ENCODE results near the gene FAM3B.
A peak's percentile ranks its signal among the peaks of the same experiment; 100 is the strongest.

FAM3B gene

GRCh38 chr21:41289431-41289830 is 27.2 kb upstream of the FAM3B start:
- Histone ChIP-seq H3K27ac (ENCODE audit: low read depth, low read length) (no peak overlapping the region), H3K27me3 (ENCODE audit: insufficient read depth, low read length) (no peaks in the 10 kb centered on the region), H3K4me1 (ENCODE audit: control insufficient read depth in 1 of 2, insufficient read depth in 2 of 2, low read length in 2 of 2) (no peaks in the 10 kb centered on the region), H2AFZ (ENCODE audit: insufficient read depth, low read length, poor library complexity) (no peak overlapping the region), H4K12ac (ENCODE audit: low read depth, low read length) (no peak overlapping the region), H3K79me1 (ENCODE audit: low read length) (no peaks in the 10 kb centered on the region), H3K79me2 (ENCODE audit: control insufficient read depth, insufficient read depth, low read length, poor library complexity) (no peaks in the 10 kb centered on the region), H3K9me3 (ENCODE audit: insufficient read depth, low read depth, low read length) (peaks cover 3% of the 10 kb centered on the region), H3K9ac (ENCODE audit: low read length) (no peak overlapping the region), H3K4me3 (ENCODE audit: low read depth, low read length) (no peak overlapping the region), H3K4me2 (ENCODE audit: low read length) (no peak overlapping the region), H2AK5ac (ENCODE audit: low read length) (no peak overlapping the region), H3K23ac (ENCODE audit: low read length) (no peak overlapping the region), H2BK120ac (ENCODE audit: insufficient read depth, low read length, poor library complexity) (no peak overlapping the region), H2BK5ac (ENCODE audit: low read depth, low read length, poor library complexity) (no peak overlapping the region), H3K14ac (ENCODE audit: low read length) (no peak overlapping the region), H2BK12ac (ENCODE audit: low read length) (no peak overlapping the region), H3K4ac (ENCODE audit: low read depth, low read length) (no peak overlapping the region), H3K36me3 (ENCODE audit: control insufficient read depth in 1 of 2, insufficient read depth in 2 of 2, low read length in 2 of 2) (no peaks in the 10 kb centered on the region), H3K18ac (ENCODE audit: low read length) (no peak overlapping the region), H4K8ac (ENCODE audit: low read depth, low read length) (no peak overlapping the region), H4K91ac (ENCODE audit: low read depth, low read length) (no peak overlapping the region)
- no CpG with 5 or more reads among the region's 13 CpGs for WGBS (ENCODE audit: extremely low coverage, insufficient coverage, insufficient read length)
- DNase-seq: peak; percentile 35 to 71

GRCh38 chr21:41290106-41290799 is 26.3 kb upstream of the FAM3B start:
- Histone ChIP-seq H2AK5ac (ENCODE audit: low read length) (no peak overlapping the region), H3K27ac (ENCODE audit: low read depth, low read length) (no peak overlapping the region), H4K12ac (ENCODE audit: low read depth, low read length) (no peak overlapping the region), H2BK5ac (ENCODE audit: low read depth, low read length, poor library complexity) (no peak overlapping the region), H3K4ac (ENCODE audit: low read depth, low read length) (no peak overlapping the region), H3K79me2 (ENCODE audit: control insufficient read depth, insufficient read depth, low read length, poor library complexity) (no peaks in the 10 kb centered on the region), H3K36me3 (ENCODE audit: control insufficient read depth in 1 of 2, insufficient read depth in 2 of 2, low read length in 2 of 2) (no peaks in the 10 kb centered on the region), H3K79me1 (ENCODE audit: low read length) (no peaks in the 10 kb centered on the region), H3K4me1 (ENCODE audit: control insufficient read depth in 1 of 2, insufficient read depth in 2 of 2, low read length in 2 of 2) (no peaks in the 10 kb centered on the region), H4K91ac (ENCODE audit: low read depth, low read length) (no peak overlapping the region), H3K23ac (ENCODE audit: low read length) (no peak overlapping the region), H3K4me2 (ENCODE audit: low read length) (no peak overlapping the region), H2BK12ac (ENCODE audit: low read length) (no peak overlapping the region), H3K4me3 (ENCODE audit: low read depth, low read length) (no peak overlapping the region), H4K8ac (ENCODE audit: low read depth, low read length) (no peak overlapping the region), H2AFZ (ENCODE audit: insufficient read depth, low read length, poor library complexity) (no peak overlapping the region), H3K9ac (ENCODE audit: low read length) (no peak overlapping the region), H2BK120ac (ENCODE audit: insufficient read depth, low read length, poor library complexity) (no peak overlapping the region), H3K27me3 (ENCODE audit: insufficient read depth, low read length) (no peaks in the 10 kb centered on the region), H3K9me3 (ENCODE audit: insufficient read depth, low read depth, low read length) (peaks cover 3% of the 10 kb centered on the region), H3K18ac (ENCODE audit: low read length) (no peak overlapping the region), H3K14ac (ENCODE audit: low read length) (no peak overlapping the region)
- DNase-seq: no peak
- WGBS (ENCODE audit: extremely low coverage, insufficient coverage, insufficient read length): no CpG with 5 or more reads among the region's 24 CpGs

- Histone ChIP-seq H3K4me3 (ENCODE audit: low read depth, low read length) (no peak overlapping the region), H3K4me2 (ENCODE audit: low read length) (no peak overlapping the region), H3K14ac (ENCODE audit: low read length) (no peak overlapping the region), H2AK5ac (ENCODE audit: low read length) (no peak overlapping the region), H3K4me1 (ENCODE audit: control insufficient read depth in 1 of 2, insufficient read depth in 2 of 2, low read length in 2 of 2) (no peaks in the 10 kb centered on the region), H3K27ac (ENCODE audit: low read depth, low read length) (no peak overlapping the region), H3K79me1 (ENCODE audit: low read length) (no peaks in the 10 kb centered on the region), H4K12ac (ENCODE audit: low read depth, low read length) (no peak overlapping the region), H3K27me3 (ENCODE audit: insufficient read depth, low read length) (no peaks in the 10 kb centered on the region), H3K9ac (ENCODE audit: low read length) (no peak overlapping the region), H2AFZ (ENCODE audit: insufficient read depth, low read length, poor library complexity) (no peak overlapping the region), H3K23ac (ENCODE audit: low read length) (no peak overlapping the region), H4K8ac (ENCODE audit: low read depth, low read length) (no peak overlapping the region), H3K4ac (ENCODE audit: low read depth, low read length) (no peak overlapping the region), H3K18ac (ENCODE audit: low read length) (no peak overlapping the region), H2BK12ac (ENCODE audit: low read length) (no peak overlapping the region), H3K9me3 (ENCODE audit: insufficient read depth, low read depth, low read length) (peaks cover 3% of the 10 kb centered on the region), H2BK5ac (ENCODE audit: low read depth, low read length, poor library complexity) (no peak overlapping the region), H3K79me2 (ENCODE audit: control insufficient read depth, insufficient read depth, low read length, poor library complexity) (no peaks in the 10 kb centered on the region), H3K36me3 (ENCODE audit: control insufficient read depth in 1 of 2, insufficient read depth in 2 of 2, low read length in 2 of 2) (no peaks in the 10 kb centered on the region), H4K91ac (ENCODE audit: low read depth, low read length) (no peak overlapping the region), H2BK120ac (ENCODE audit: insufficient read depth, low read length, poor library complexity) (no peak overlapping the region)
- WGBS (ENCODE audit: extremely low coverage, insufficient coverage, insufficient read length): no CpG with 5 or more reads among the region's 1 CpG
- DNase-seq: no peak
Measured at GRCh38 chr21:41294548-41295231, 21.9 kb upstream of the FAM3B start.

GRCh38 chr21:41295721-41296254 is 20.8 kb upstream of the FAM3B start:
- no peak overlapping the region for H4K8ac ChIP-seq (ENCODE audit: low read depth, low read length)

More at GRCh38 chr21:41295721-41296254, 20.8 kb upstream of the FAM3B start:
- Histone ChIP-seq H2AK5ac (ENCODE audit: low read length) (no peak overlapping the region), H4K12ac (ENCODE audit: low read depth, low read length) (no peak overlapping the region), H3K4me3 (ENCODE audit: low read depth, low read length) (no peak overlapping the region), H2BK12ac (ENCODE audit: low read length) (no peak overlapping the region), H3K14ac (ENCODE audit: low read length) (no peak overlapping the region), H3K23ac (ENCODE audit: low read length) (no peak overlapping the region), H3K4me1 (ENCODE audit: control insufficient read depth in 1 of 2, insufficient read depth in 2 of 2, low read length in 2 of 2) (no peaks in the 10 kb centered on the region), H2BK120ac (ENCODE audit: insufficient read depth, low read length, poor library complexity) (no peak overlapping the region), H2BK5ac (ENCODE audit: low read depth, low read length, poor library complexity) (no peak overlapping the region), H3K18ac (ENCODE audit: low read length) (no peak overlapping the region), H3K4ac (ENCODE audit: low read depth, low read length) (no peak overlapping the region), H3K27me3 (ENCODE audit: insufficient read depth, low read length) (no peaks in the 10 kb centered on the region), H3K79me1 (ENCODE audit: low read length) (no peaks in the 10 kb centered on the region), H3K4me2 (ENCODE audit: low read length) (no peak overlapping the region), H3K36me3 (ENCODE audit: control insufficient read depth in 1 of 2, insufficient read depth in 2 of 2, low read length in 2 of 2) (no peaks in the 10 kb centered on the region), H3K9ac (ENCODE audit: low read length) (no peak overlapping the region), H3K27ac (ENCODE audit: low read depth, low read length) (no peak overlapping the region), H3K9me3 (ENCODE audit: insufficient read depth, low read depth, low read length) (peaks cover 3% of the 10 kb centered on the region), H2AFZ (ENCODE audit: insufficient read depth, low read length, poor library complexity) (no peak overlapping the region), H4K91ac (ENCODE audit: low read depth, low read length) (no peak overlapping the region), H3K79me2 (ENCODE audit: control insufficient read depth, insufficient read depth, low read length, poor library complexity) (no peaks in the 10 kb centered on the region)
- WGBS (ENCODE audit: extremely low coverage, insufficient coverage, insufficient read length): no CpG with 5 or more reads among the region's 4 CpGs
- no peak for DNase-seq
